Loucy (cell line): ENCODE data around the gene SDF2L1.

ENCODE experiments used
- EZH2phosphoT487 ChIP-seq: fragments of 200-600 bp; IDR thresholded peaks from 2 replicates; pipeline ENCODE4 v1.6.1; 2018; ENCODE audit warnings: antibody characterized with exemption, mild to moderate bottlenecking, moderate library complexity, borderline replicate concordance
- TF ChIP-seq, protein P1 (sequence below): fragments of 200-600 bp; sonication (generic); conservative IDR thresholded peaks from 2 replicates; pipeline ENCODE4 v1.5.1; 2014; ENCODE audit warnings: mild to moderate bottlenecking, antibody characterized with exemption, low read length

- TF ChIP-seq, protein P1, sequence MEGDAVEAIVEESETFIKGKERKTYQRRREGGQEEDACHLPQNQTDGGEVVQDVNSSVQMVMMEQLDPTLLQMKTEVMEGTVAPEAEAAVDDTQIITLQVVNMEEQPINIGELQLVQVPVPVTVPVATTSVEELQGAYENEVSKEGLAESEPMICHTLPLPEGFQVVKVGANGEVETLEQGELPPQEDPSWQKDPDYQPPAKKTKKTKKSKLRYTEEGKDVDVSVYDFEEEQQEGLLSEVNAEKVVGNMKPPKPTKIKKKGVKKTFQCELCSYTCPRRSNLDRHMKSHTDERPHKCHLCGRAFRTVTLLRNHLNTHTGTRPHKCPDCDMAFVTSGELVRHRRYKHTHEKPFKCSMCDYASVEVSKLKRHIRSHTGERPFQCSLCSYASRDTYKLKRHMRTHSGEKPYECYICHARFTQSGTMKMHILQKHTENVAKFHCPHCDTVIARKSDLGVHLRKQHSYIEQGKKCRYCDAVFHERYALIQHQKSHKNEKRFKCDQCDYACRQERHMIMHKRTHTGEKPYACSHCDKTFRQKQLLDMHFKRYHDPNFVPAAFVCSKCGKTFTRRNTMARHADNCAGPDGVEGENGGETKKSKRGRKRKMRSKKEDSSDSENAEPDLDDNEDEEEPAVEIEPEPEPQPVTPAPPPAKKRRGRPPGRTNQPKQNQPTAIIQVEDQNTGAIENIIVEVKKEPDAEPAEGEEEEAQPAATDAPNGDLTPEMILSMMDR: no peak
- no peak for TF ChIP-seq EZH2phosphoT487
These were observed 32.6 kb downstream of the SDF2L1 start for GRCh38 chr22:21674638-21675245.
